Thymus (tissue), 11 donors: ENCODE data around the gene PCNA. TPM values are rescaled to one million over a fixed set of nuclear protein-coding genes. Genes with fewer than 3 reads are reported as not detected.

ENCODE experiments used
- DNase-seq, 9 donors: peaks; one replicate each; pipeline ENCODE4 v3.0.0-alpha.2; 2013; ENCODE audit warnings: low spot score in 9 of 9, low read depth in 6 of 9, missing footprints in 1 of 9
- H3K27ac ChIP-seq, 2 donors: one replicate each; pipeline ENCODE4 v1.5.1; 2013; ENCODE audit warnings: control low read depth in 1 of 2, low read depth in 1 of 2, low read length in 1 of 2, mild to moderate bottlenecking in 1 of 2, moderate library complexity in 1 of 2
- H3K27me3 ChIP-seq, 2 donors: one replicate each; pipeline ENCODE4 v1.5.1; 2013; ENCODE audit warnings: low read length in 1 of 2; ENCODE audit not compliant: control insufficient read depth in 2 of 2, insufficient read depth in 1 of 2
- H3K36me3 ChIP-seq, 2 donors: one replicate each; pipeline ENCODE4 v1.5.1; 2013; ENCODE audit warnings: low read length in 1 of 2, mild to moderate bottlenecking in 1 of 2, moderate library complexity in 1 of 2; ENCODE audit not compliant: control insufficient read depth in 2 of 2, insufficient read depth in 2 of 2
- H3K4me1 ChIP-seq, 2 donors: one replicate each; pipeline ENCODE4 v1.5.1; 2013; ENCODE audit warnings: low read length in 2 of 2; ENCODE audit not compliant: control insufficient read depth in 2 of 2, insufficient read depth in 2 of 2
- H3K4me3 ChIP-seq, 2 donors: one replicate each; pipeline ENCODE4 v1.5.1; 2013; ENCODE audit warnings: low read length in 2 of 2, control low read depth in 1 of 2, mild to moderate bottlenecking in 1 of 2
- H3K9me3 ChIP-seq, 2 donors: one replicate each; pipeline ENCODE4 v1.5.1; 2013; ENCODE audit warnings: low read length in 1 of 2, mild to moderate bottlenecking in 1 of 2; ENCODE audit not compliant: control insufficient read depth in 2 of 2, insufficient read depth in 1 of 2
- WGBS: extraction: QIAGEN DNeasy Blood & Tissue Kit; methylation state at CpG from one replicate; pipeline ENCODE4 v1.1.7; 2013; 5-methylcytosine and 5-hydroxymethylcytosine counted together
- polyA plus RNA-seq: library from polyadenylated mRNA; stranded (reverse); fragments of 200-250 nt; gene quantifications from one replicate; pipeline ENCODE4 v1.2.3, GENCODE V29; 2013
- total RNA-seq: library from RNA; stranded (reverse); fragments of 120-200 nt; gene quantifications from one replicate; pipeline ENCODE4 v1.2.4, GENCODE V29; 2013
- donor health status: healthy.

PCNA gene
- total and polyA plus RNA-seq, 2 donors, result 75.4 to 330 TPM

DNA sequence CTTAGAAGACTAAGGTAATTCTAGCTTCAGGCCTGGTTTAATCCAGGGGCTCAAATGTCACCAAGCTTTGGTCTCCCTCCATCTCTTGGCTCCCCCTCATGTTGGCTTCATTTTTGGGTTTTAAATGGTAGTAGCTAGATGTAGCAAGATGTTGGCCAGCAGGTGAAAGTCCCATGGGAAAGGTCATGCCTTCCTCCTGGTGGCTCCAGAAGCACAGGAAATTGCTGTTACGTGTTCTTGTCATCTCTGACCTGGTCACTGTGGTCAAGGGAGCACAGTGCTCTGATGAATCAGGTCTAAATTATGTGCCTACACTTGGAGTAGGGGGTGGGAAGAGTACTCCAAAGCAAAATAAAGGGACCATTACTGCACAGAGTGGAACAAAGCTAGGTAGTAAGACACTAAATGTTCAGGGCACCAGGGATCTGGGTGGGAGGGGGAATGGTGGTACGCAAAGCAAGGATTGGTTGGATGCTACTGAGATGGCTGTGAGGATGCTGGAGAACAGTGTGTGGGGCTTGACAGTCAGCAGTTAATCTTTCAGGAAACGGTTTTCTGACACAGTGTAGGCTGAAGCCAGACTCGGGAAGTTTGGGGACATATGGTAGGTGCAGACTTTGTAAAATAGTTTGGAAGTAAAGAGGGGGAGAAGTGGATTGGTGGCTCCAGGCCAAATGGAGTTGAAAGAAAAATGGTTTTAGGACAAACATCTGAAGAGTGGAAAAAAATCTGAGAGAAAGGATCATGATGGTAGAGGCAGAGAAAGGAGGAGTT lies 37.1 kb upstream of the PCNA start:
- Histone ChIP-seq H3K4me3 (no peak overlapping the region), H3K36me3 (peaks cover 0 to 3% of the 10 kb centered on the region in 2 donors), H3K4me1 (no peaks in the 10 kb centered on the region), H3K27me3 (no peaks in the 10 kb centered on the region), H3K27ac (no peak overlapping the region), H3K9me3 (no peaks in the 10 kb centered on the region)
- DNase-seq, result no peak
- 57% methylated on average over 4 of the region's 4 CpGs for WGBS

DNA sequence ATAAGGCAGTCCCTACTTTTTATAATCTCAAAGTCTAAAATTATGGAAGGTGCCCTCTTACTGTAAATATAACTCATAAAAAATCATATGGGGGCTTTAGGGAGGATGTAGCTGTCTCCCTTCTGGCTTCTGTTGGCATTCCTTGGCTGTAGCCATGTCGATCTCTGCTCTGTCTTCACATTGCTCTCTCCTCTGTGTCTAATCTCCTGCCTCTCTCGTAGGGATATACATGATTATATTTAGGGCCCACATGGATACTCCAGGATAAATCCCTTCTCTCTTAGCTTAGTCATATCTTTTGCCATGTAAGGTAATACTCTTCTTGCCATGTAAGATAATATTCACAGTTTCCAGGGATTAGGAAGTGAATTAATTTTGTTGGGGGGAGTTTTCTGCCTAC lies 35.6 kb upstream of the PCNA start:
- Histone ChIP-seq H3K36me3 (peaks cover 0 to 3% of the 10 kb centered on the region in 2 donors), H3K4me1 (no peaks in the 10 kb centered on the region), H3K27me3 (no peaks in the 10 kb centered on the region), H3K4me3 (no peak overlapping the region), H3K9me3 (no peaks in the 10 kb centered on the region), H3K27ac (no peak overlapping the region)
- WGBS, result 96% methylated on average over 2 of the region's 2 CpGs
- DNase-seq, result no peak

DNA sequence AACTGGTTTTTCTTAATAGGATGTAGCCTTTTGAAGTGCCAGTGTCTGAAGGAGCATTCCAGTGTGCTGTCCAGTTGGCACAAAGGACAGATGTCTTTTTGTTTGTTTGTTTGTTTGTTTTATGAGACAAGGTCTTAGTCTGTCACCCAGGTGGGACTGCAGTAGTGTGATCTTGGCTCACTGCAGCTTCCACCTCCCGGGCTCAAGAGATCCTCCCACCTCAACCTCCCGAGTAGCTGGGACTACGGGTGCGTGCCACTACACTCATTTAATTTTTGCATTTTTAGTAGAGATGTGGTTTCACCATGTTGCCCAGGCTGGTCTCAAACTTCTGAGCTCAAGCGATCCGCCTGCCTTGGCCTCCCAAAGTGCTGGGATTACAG lies 34.8 kb upstream of the PCNA start:
- Histone ChIP-seq H3K27me3 (no peaks in the 10 kb centered on the region), H3K36me3 (peaks cover 0 to 3% of the 10 kb centered on the region in 2 donors), H3K9me3 (no peaks in the 10 kb centered on the region), H3K27ac (no peak overlapping the region), H3K4me3 (no peak overlapping the region), H3K4me1 (no peaks in the 10 kb centered on the region)
- no peak for DNase-seq
- WGBS, result 99% methylated on average over 6 of the region's 6 CpGs

GRCh38 chr20:5153612-5154542 lies 34.1 kb upstream of the PCNA start:
- WGBS, result 97% methylated on average over 5 of the region's 5 CpGs
- Histone ChIP-seq H3K36me3 (peaks cover 0 to 3% of the 10 kb centered on the region in 2 donors), H3K9me3 (no peaks in the 10 kb centered on the region), H3K27me3 (no peaks in the 10 kb centered on the region), H3K27ac (no peak overlapping the region), H3K4me1 (no peaks in the 10 kb centered on the region), H3K4me3 (no peak overlapping the region)
- no peak for DNase-seq

DNA sequence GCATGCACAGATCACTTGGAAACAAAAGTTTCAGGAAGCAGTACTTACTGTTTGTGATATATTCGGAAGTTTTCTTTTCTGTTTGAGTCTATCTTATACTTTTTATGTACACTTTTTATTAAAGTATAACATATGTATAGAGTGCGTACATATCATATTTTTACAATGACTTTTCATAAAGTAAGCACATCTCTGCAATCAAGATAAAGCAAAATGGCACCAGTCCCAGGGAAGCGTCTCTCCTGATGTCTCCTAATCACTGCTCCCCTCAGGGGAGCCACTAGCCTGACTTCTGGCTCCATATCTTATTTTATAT lies 33.4 kb upstream of the PCNA start:
- 98% methylated on average over 3 of the region's 3 CpGs for WGBS
- H3K4me1 ChIP-seq, result no peaks in the 10 kb centered on the region
- no peak for DNase-seq
- H3K36me3 ChIP-seq, result peaks cover 0 to 3% of the 10 kb centered on the region in 2 donors
- H3K27ac ChIP-seq, result no peak overlapping the region
- no peak overlapping the region for H3K4me3 ChIP-seq
- no peaks in the 10 kb centered on the region for H3K27me3 ChIP-seq
- H3K9me3 ChIP-seq, result no peaks in the 10 kb centered on the region

DNA sequence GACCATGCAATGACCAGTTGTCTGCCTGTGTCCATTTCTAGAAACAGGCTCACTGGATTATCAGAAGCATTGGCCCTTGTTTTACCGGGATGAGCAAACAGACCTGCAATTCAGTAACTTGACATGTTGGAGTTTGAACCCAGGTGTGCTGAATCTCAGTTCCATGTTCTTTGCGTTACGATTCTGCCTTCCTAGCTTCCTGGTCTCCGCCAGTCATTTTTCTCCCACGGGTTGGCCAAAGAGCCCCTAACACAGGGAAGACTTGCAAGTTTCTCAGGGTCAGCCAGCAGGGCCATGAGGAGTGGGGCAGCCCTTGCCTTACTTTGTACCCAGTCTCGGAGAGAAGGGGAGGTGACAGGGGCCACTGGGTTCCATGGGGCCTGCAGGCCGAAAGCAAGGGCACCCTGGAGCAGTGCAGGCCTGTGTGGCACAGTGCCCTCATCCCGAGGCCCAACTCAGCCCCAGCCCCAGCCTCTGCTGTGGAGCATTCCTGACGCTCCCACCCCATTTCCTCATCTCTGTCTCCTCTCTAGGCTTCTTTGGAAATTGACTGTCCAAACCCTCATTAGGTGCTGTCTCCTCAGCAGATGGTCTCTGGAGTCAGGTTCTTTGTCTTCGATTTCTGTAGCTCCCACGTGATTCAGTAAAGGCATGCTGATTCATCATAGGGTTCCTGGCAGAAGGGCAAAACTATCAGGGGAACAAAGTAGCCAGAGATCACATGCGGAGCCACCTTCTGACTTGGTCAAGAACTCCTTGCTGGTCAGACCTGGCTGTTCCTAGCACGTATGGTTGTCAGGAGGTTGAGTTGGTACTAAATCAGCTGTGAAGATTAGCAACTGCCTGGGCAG lies 30.7 kb upstream of the PCNA start:
- H3K9me3 ChIP-seq, result no peaks in the 10 kb centered on the region
- no peaks in the 10 kb centered on the region for H3K27me3 ChIP-seq
- H3K4me1 ChIP-seq, result no peaks in the 10 kb centered on the region
- no peak for DNase-seq
- WGBS, result 92% methylated on average over 13 of the region's 13 CpGs
- no peak overlapping the region for H3K27ac ChIP-seq
- H3K36me3 ChIP-seq, result no peaks in the 10 kb centered on the region
- no peak overlapping the region for H3K4me3 ChIP-seq

DNA sequence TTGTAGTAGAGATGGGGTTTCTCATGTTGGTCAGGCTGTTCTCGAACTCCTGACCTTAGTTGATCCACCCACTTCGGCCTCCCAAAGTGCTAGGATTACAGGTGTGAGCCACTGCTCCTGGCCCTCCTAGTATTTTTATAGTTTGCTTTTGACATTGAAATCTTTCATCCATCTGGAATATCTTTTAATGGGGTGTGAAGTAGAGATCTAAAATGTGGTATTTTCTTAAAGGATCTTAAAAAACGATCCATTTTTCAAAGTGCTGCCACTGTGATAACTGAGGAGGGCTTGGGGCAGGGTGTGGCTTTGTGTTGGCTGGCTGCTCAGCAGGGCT lies 30.1 kb upstream of the PCNA start:
- DNase-seq, result no peak
- Histone ChIP-seq H3K27me3 (no peaks in the 10 kb centered on the region), H3K4me1 (no peaks in the 10 kb centered on the region), H3K4me3 (no peak overlapping the region), H3K9me3 (no peaks in the 10 kb centered on the region), H3K27ac (no peak overlapping the region), H3K36me3 (no peaks in the 10 kb centered on the region)
- 97% methylated on average over 3 of the region's 3 CpGs for WGBS

DNA sequence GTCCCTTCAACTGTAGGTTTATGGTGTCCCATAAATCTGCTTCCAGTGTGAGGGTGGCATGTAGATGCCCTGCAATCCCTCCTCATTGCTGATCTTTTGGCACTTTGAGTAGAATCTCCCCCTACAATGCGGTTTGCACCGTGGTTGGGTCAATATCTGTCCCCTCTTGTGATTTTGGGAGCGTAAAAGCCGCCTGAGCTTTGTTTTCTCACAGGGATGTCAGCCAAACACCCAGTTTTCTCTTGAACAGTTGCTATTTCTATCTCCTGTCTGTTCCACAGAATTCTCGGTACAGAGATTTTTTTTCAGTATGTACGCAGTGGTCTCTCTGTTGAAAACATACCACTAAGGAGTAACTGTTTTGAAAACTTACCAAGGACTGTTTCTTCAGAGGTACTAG lies 28.8 kb upstream of the PCNA start:
- Histone ChIP-seq H3K27ac (no peak overlapping the region), H3K36me3 (no peaks in the 10 kb centered on the region), H3K4me1 (no peaks in the 10 kb centered on the region), H3K9me3 (no peaks in the 10 kb centered on the region), H3K4me3 (no peak overlapping the region), H3K27me3 (no peaks in the 10 kb centered on the region)
- DNase-seq, result no peak
- 90% methylated on average over 6 of the region's 6 CpGs for WGBS
